Spinal cord (tissue), 10 donors: ENCODE data around the gene HIVEP1. TPM values are rescaled to one million over a fixed set of nuclear protein-coding genes. Genes with fewer than 3 reads are reported as not detected.
A peak's percentile ranks its signal among the peaks of the same experiment; 100 is the strongest.

ENCODE experiments used
- DNase-seq, 6 donors: peaks; one replicate each; pipeline versions ENCODE4 v3.0.0 to v3.0.0-alpha.2; 2013 to 2015; ENCODE audit warnings: low spot score in 6 of 6, low read depth in 4 of 6
- H3K27ac ChIP-seq: one replicate; pipeline ENCODE4 v1.5.1; 2013; ENCODE audit warnings: low read depth, low read length, control low read depth
- H3K27me3 ChIP-seq: one replicate; pipeline ENCODE4 v1.6.1; 2013; ENCODE audit warnings: low read length; ENCODE audit not compliant: control insufficient read depth, insufficient read depth
- H3K36me3 ChIP-seq: one replicate; pipeline ENCODE4 v1.6.1; 2013; ENCODE audit warnings: low read length; ENCODE audit not compliant: control insufficient read depth, insufficient read depth
- H3K4me1 ChIP-seq: one replicate; pipeline ENCODE4 v1.6.1; 2013; ENCODE audit warnings: low read length; ENCODE audit not compliant: control insufficient read depth, insufficient read depth
- H3K4me3 ChIP-seq: one replicate; pipeline ENCODE4 v1.5.1; 2013; ENCODE audit warnings: low read depth, low read length, control low read depth
- H3K9me3 ChIP-seq: one replicate; pipeline ENCODE4 v1.6.1; 2013; ENCODE audit warnings: low read length; ENCODE audit not compliant: control insufficient read depth, insufficient read depth
- WGBS: methylation state at CpG from one replicate; pipeline ENCODE4 v1.1.5; 2013; ENCODE audit warnings: missing lambda C conversion rate; ENCODE audit not compliant: insufficient coverage; 5-methylcytosine and 5-hydroxymethylcytosine counted together
- long read RNA-seq, 4 donors: transcript quantifications; one replicate each; lab custom pipeline, GENCODE V29; 2026
- polyA plus RNA-seq, 2 donors: library from polyadenylated mRNA; unstranded; fragments of 120-200 nt; gene quantifications; one replicate each; pipeline ENCODE4 v1.2.1, GENCODE V29; 2013; ENCODE audit not compliant: insufficient read length in 2 of 2
- total RNA-seq, 2 donors: library from RNA; depleted of rRNA in 1 of 2; stranded (reverse); fragments of 120-200 nt in 1 of 2; fragments of >200 nt in 1 of 2; gene quantifications; one replicate each; pipeline versions ENCODE4 v1.2.3 to v1.2.4, GENCODE V29; 2013 to 2014
- donor health status: healthy.

Gene HIVEP1
- total RNA-seq (10 to 100 TPM; 23.0 to 29.6 TPM), polyA plus RNA-seq (10 to 100 TPM; 20.4 to 22.1 TPM)
- long read RNA-seq, donor 1, partial matches to known transcripts: 0 of 2 reads
- long read RNA-seq, donor 1, other reads (novel, unspliced or antisense): 0 of 2 reads
- long read RNA-seq, donor 2: 0 reads
- long read RNA-seq, donor 3, partial matches to known transcripts: 0 of 1 reads
- long read RNA-seq, donor 3, other reads (novel, unspliced or antisense): 0 of 1 reads
- long read RNA-seq, donor 4, partial matches to known transcripts: 0 of 1 reads
- long read RNA-seq, donor 4, other reads (novel, unspliced or antisense): 0 of 1 reads

- WGBS: under 1% methylated on average over 71 of the region's 78 CpGs
- peak within 1 kb of the TSS; percentile 86 for H3K4me3 ChIP-seq
- no peaks in the 10 kb centered on the region for H3K27me3 ChIP-seq
- peak within 1 kb of the TSS; percentile 94 for H3K27ac ChIP-seq
- H3K4me1 ChIP-seq: peaks cover 7% of the 10 kb centered on the region
- DNase-seq: no peak
- peaks cover 3% of the 10 kb centered on the region for H3K36me3 ChIP-seq
- no peaks in the 10 kb centered on the region for H3K9me3 ChIP-seq
Measured at GRCh38 chr6:12012038-12012557, at the start of gene HIVEP1. HIVEP1 (plus strand) TSS chr6:12012312; CDS start chr6:12015629, 3,317 bp downstream.

- H3K9me3 ChIP-seq: no peaks in the 10 kb centered on the region
- H3K4me3 ChIP-seq: no peak overlapping the region
Measured at GRCh38 chr6:11963756-11964500, 48.2 kb upstream of the HIVEP1 start.

GRCh38 chr6:11964729-11965335 is 47.3 kb upstream of the HIVEP1 start:
- H3K36me3 ChIP-seq: no peaks in the 10 kb centered on the region
- DNase-seq: no peak
- H3K4me3 ChIP-seq: no peak overlapping the region
- no peaks in the 10 kb centered on the region for H3K4me1 ChIP-seq
- H3K9me3 ChIP-seq: no peaks in the 10 kb centered on the region
- H3K27ac ChIP-seq: no peak overlapping the region
- WGBS: 95% methylated on average over 3 of the region's 3 CpGs
- H3K27me3 ChIP-seq: no peaks in the 10 kb centered on the region

More at GRCh38 chr6:11963756-11964500, 48.2 kb upstream of the HIVEP1 start:
- Histone ChIP-seq H3K4me1 (no peaks in the 10 kb centered on the region), H3K27ac (no peak overlapping the region), H3K27me3 (no peaks in the 10 kb centered on the region), H3K36me3 (no peaks in the 10 kb centered on the region)
- 100% methylated on average over 1 of the region's 3 CpGs for WGBS
- DNase-seq: no peak

- no peak for DNase-seq
- Histone ChIP-seq H3K27ac (no peak overlapping the region), H3K4me1 (no peaks in the 10 kb centered on the region), H3K9me3 (no peaks in the 10 kb centered on the region), H3K27me3 (no peaks in the 10 kb centered on the region), H3K36me3 (no peaks in the 10 kb centered on the region), H3K4me3 (no peak overlapping the region)
- 80% methylated on average over 2 of the region's 2 CpGs for WGBS
Measured at GRCh38 chr6:11965499-11965898, 46.6 kb upstream of the HIVEP1 start.

GRCh38 chr6:11968241-11968806 is 43.8 kb upstream of the HIVEP1 start:
- 70% methylated on average over 1 of the region's 3 CpGs for WGBS
- H3K4me1 ChIP-seq: no peaks in the 10 kb centered on the region
- no peaks in the 10 kb centered on the region for H3K27me3 ChIP-seq
- H3K27ac ChIP-seq: no peak overlapping the region
- no peaks in the 10 kb centered on the region for H3K36me3 ChIP-seq
- DNase-seq: no peak
- no peaks in the 10 kb centered on the region for H3K9me3 ChIP-seq
- H3K4me3 ChIP-seq: no peak overlapping the region

GRCh38 chr6:11969092-11969491 is 43.0 kb upstream of the HIVEP1 start:
- Histone ChIP-seq H3K27ac (no peak overlapping the region), H3K4me3 (no peak overlapping the region), H3K36me3 (no peaks in the 10 kb centered on the region), H3K4me1 (no peaks in the 10 kb centered on the region), H3K9me3 (no peaks in the 10 kb centered on the region), H3K27me3 (no peaks in the 10 kb centered on the region)
- 54% methylated on average over 2 of the region's 2 CpGs for WGBS
- DNase-seq: peak in 1 of 6 donors; percentile 16

- H3K27me3 ChIP-seq: no peaks in the 10 kb centered on the region
- no peak overlapping the region for H3K27ac ChIP-seq
- no peaks in the 10 kb centered on the region for H3K4me1 ChIP-seq
- H3K9me3 ChIP-seq: no peaks in the 10 kb centered on the region
- WGBS: 100% methylated on average over 1 of the region's 3 CpGs
- H3K4me3 ChIP-seq: no peak overlapping the region
- no peaks in the 10 kb centered on the region for H3K36me3 ChIP-seq
- no peak for DNase-seq
Measured at GRCh38 chr6:11970114-11970513, 42.0 kb upstream of the HIVEP1 start.

- Histone ChIP-seq H3K9me3 (no peaks in the 10 kb centered on the region), H3K27me3 (no peaks in the 10 kb centered on the region), H3K36me3 (no peaks in the 10 kb centered on the region), H3K4me1 (no peaks in the 10 kb centered on the region), H3K4me3 (no peak overlapping the region), H3K27ac (no peak overlapping the region)
- 100% methylated on average over 1 of the region's 2 CpGs for WGBS
- no peak for DNase-seq
Measured at GRCh38 chr6:11971154-11971553, 41.0 kb upstream of the HIVEP1 start.

- DNase-seq: no peak
- no peaks in the 10 kb centered on the region for H3K4me1 ChIP-seq
- H3K36me3 ChIP-seq: no peaks in the 10 kb centered on the region
- no peak overlapping the region for H3K27ac ChIP-seq
- 87% methylated on average over 7 of the region's 8 CpGs for WGBS
- no peaks in the 10 kb centered on the region for H3K27me3 ChIP-seq
- no peak overlapping the region for H3K4me3 ChIP-seq
- no peaks in the 10 kb centered on the region for H3K9me3 ChIP-seq
Measured at GRCh38 chr6:11972270-11972669, 39.8 kb upstream of the HIVEP1 start.
